T-helper 2 cell treated with Interferon-gamma antibody and Interleukin-4, amounts not matched to agents 5 μg/mL and 100 μg/mL, for 36 hours (primary cell): Measurements from ENCODE around the gene NTRK2.
A peak's percentile ranks its signal among the peaks of the same experiment; 100 is the strongest.

Experiments used
- DNase-seq: peaks from one replicate; pipeline ENCODE4 v3.0.0; 2021; ENCODE audit warnings: low spot score
- H3K27ac Mint-ChIP-seq: one replicate; pipeline ENCODE4 v1.8.0; 2021; ENCODE audit warnings: mild to moderate bottlenecking, mixed read lengths
- H3K27me3 Mint-ChIP-seq: one replicate; pipeline ENCODE4 v1.8.0; 2021; ENCODE audit warnings: low read depth, mixed read lengths
- H3K36me3 Mint-ChIP-seq: one replicate; pipeline ENCODE4 v1.8.0; 2021; ENCODE audit warnings: low read depth, mixed read lengths
- H3K4me1 Mint-ChIP-seq: one replicate; pipeline ENCODE4 v1.8.0; 2021; ENCODE audit warnings: low read depth, mixed read lengths
- H3K4me3 Mint-ChIP-seq: one replicate; pipeline ENCODE4 v1.8.0; 2022; ENCODE audit warnings: mild to moderate bottlenecking, moderate library complexity, mixed read lengths
- H3K9me3 Mint-ChIP-seq: one replicate; pipeline ENCODE4 v1.8.0; 2021; ENCODE audit warnings: mixed read lengths

The NTRK2 gene

DNA sequence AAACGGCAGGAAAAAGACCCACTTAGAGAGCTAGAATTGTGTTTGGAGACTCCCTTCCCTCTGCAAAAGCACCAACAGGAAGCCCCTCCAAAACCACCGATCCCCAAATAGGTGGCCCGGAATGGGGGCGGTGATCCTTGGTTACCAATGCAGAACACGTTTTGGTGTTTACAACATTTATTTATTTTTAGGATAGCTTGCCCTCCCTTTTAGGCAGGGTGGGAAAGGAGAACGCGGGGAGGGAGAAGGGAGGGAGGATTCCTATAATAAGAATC, 579 bp upstream of the NTRK2 start:
- H3K4me3 Mint-ChIP-seq: peak overlapping the region; percentile 35
- no peaks in the 10 kb centered on the region for H3K9me3 Mint-ChIP-seq
- peaks cover 64% of the 10 kb centered on the region for H3K27me3 Mint-ChIP-seq
- no peak for DNase-seq
- no peaks in the 10 kb centered on the region for H3K36me3 Mint-ChIP-seq
- H3K27ac Mint-ChIP-seq: no peak overlapping the region
- no peaks in the 10 kb centered on the region for H3K4me1 Mint-ChIP-seq

DNA sequence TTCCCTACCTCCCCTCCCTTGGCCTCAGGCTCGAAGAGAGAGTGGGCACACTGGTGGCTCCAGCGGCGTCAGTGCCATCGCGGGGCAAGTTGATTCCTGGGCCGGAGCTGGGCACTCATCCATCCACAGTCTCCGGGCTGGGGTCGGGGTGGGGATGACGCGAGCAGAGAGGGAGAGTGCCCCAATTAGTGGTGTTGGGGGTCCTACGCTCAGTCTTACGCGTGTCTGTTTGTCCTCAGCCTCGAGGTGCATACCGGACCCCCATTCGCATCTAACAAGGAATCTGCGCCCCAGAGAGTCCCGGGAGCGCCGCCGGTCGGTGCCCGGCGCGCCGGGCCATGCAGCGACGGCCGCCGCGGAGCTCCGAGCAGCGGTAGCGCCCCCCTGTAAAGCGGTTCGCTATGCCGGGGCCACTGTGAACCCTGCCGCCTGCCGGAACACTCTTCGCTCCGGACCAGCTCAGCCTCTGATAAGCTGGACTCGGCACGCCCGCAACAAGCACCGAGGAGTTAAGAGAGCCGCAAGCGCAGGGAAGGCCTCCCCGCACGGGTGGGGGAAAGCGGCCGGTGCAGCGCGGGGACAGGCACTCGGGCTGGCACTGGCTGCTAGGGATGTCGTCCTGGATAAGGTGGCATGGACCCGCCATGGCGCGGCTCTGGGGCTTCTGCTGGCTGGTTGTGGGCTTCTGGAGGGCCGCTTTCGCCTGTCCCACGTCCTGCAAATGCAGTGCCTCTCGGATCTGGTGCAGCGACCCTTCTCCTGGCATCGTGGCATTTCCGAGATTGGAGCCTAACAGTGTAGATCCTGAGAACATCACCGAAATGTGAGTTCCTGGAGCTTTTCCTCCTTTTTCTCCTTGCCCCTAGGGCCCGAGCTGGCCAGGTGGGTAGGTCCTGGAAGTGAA, 861 bp downstream of the NTRK2 start:
- Mint-ChIP-seq H3K4me3 (no peak overlapping the region), H3K4me1 (no peaks in the 10 kb centered on the region), H3K36me3 (no peaks in the 10 kb centered on the region), H3K27me3 (peaks cover 66% of the 10 kb centered on the region), H3K27ac (no peak overlapping the region), H3K9me3 (no peaks in the 10 kb centered on the region)
- DNase-seq: no peak

DNA sequence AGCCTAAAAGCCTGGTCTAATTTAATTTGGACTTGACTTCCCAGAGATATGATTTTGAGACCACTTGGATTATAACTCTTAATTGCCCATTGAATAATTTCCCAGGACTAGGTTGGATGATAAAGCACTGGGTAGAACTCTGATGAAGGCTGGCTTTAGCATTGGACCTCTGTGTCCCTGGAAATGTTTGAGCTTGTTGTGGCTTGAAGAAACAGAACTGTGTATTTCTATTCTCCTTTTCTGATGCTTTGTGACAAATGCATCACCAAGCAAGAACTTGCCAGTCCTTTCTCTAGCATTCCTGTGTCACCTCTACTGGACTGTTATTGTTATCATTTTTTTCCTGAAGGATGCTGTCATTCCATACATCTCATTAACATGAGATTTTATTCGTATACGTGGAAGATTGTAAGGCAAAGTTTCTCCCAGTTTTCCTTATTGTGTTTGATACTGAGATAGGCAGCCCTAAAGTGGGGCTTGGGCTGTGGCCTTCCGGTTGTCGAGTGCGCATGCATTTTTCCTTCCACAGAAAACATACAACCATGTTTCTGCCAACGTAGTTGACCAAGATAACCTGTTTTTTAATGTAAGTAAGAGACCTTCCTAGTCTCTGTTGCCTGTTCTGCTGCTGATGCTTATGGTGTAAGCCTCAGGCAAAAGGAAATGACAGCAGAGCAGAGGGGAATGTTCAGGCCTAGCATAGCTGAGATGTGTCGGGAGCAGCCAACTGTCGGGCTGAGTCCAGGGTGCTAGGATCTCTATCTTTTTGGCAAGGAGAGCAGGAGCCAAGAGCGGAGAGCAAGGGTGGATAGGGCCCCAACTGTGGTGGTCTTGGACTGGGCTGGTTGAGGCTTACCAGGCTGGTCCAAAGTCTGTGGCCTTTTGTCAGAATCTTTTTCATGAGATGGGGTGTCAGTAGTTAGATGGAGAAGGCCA, 2.3 kb downstream of the NTRK2 start:
- Mint-ChIP-seq H3K4me3 (no peak overlapping the region), H3K27me3 (peaks cover 60% of the 10 kb centered on the region)
- no peak for DNase-seq

DNA sequence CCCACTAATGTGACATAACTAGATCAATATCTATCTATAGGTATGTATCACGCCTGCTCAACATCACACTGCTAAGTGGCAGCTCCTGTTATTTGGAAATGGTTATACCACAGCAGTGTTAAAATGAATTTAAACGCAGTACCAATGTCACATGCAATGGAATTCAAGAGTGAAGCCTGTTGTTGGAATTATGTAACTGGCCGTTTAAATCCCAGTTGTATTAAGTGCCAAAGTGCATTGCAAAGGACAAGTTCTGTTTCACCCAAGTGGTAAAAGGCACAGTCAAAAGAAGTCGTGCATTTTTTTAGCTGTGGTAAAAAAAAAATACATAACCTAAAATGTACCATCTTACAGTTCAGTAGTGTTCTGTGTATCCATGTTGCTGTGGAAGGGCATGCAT, 4.3 kb downstream of the NTRK2 start:
- DNase-seq: no peak
- H3K4me3 Mint-ChIP-seq: no peak overlapping the region
- H3K9me3 Mint-ChIP-seq: no peaks in the 10 kb centered on the region
- peaks cover 45% of the 10 kb centered on the region for H3K27me3 Mint-ChIP-seq
- no peak overlapping the region for H3K27ac Mint-ChIP-seq
- H3K36me3 Mint-ChIP-seq: no peaks in the 10 kb centered on the region
- no peaks in the 10 kb centered on the region for H3K4me1 Mint-ChIP-seq

More for the DNA sequence above, 2.3 kb downstream of the NTRK2 start:
- Mint-ChIP-seq H3K27ac (no peak overlapping the region), H3K9me3 (no peaks in the 10 kb centered on the region), H3K36me3 (no peaks in the 10 kb centered on the region), H3K4me1 (no peaks in the 10 kb centered on the region)

DNA sequence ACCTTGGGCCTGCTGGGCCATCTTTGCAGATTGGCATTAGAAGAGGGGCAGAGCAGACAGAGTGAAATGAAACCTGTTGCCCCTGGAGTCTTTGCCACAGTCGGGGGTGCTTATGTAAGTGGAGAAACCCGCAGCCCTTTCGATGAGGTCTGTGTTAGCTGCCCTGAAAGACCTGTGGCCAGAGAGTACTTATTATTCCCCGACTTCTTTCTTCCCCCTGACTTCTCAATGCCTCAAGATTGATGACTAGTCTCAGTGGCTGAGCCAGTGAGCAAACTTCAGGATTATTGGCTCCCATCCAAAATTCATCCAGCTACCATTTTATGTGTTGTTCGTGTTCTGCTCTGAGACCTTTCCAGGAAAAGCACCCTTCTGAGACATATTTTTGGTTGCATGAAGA, 7.6 kb downstream of the NTRK2 start:
- Mint-ChIP-seq H3K36me3 (no peaks in the 10 kb centered on the region), H3K27me3 (peaks cover 18% of the 10 kb centered on the region), H3K4me1 (no peaks in the 10 kb centered on the region), H3K4me3 (no peak overlapping the region), H3K27ac (no peak overlapping the region), H3K9me3 (no peaks in the 10 kb centered on the region)
- no peak for DNase-seq

DNA sequence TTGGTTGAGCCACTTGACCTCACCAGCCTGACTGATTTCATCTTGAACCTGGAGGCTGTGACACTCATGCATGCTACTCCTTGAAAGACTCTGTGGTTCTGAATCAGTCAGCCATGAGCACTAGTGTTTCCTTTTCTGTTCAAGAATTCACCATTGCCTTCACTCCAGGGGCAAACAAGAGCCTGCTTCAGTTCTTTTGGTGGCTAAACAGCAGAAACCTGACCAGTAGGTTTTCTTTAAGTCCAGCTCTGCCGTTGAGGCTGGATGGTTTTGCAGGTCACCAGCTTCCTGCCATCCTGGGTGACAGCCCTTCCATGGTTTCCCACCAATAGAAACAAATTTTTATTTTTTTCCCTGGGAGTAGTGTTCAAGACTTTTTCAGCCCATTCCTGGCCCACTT, 10.0 kb downstream of the NTRK2 start:
- peaks cover 7% of the 10 kb centered on the region for H3K27me3 Mint-ChIP-seq
- no peaks in the 10 kb centered on the region for H3K9me3 Mint-ChIP-seq
- no peaks in the 10 kb centered on the region for H3K36me3 Mint-ChIP-seq
- H3K4me3 Mint-ChIP-seq: no peak overlapping the region
- no peak for DNase-seq
- H3K27ac Mint-ChIP-seq: no peak overlapping the region
- H3K4me1 Mint-ChIP-seq: no peaks in the 10 kb centered on the region

DNA sequence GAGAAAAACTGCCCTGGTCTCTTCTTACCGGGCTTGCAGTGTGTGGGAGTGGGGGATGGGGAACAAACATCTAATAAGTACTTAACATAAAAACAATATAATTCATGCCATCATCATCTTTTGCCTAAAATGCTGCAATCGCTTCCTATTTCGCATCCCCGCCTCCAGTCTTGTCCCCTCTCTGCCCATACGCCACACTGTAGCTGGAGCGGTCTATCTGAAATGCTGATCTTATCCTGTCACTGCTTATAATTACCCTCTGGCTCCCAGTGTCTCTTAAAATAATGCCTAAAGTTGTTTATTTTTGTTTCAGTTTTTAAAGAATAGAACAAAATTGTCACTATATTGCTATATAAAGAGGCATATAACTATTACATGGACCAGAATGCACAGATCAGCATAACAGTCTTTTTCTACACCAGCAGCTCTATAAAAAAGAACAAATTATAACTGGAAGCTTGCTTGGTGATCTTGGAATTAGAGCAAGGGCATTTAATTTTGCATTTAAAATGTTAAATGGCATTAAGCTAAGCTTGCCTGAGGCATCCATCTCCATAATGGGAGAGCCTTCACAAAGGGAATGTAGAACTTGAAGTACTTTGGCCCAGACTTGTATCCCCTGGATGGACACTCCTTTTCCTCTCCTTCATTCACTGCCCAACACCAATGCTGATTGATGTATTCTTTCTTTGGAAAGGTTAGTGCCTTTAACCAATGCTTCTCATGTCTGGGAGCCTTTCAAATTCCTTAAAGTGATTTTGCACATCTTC, 12.2 kb downstream of the NTRK2 start:
- H3K4me1 Mint-ChIP-seq: no peaks in the 10 kb centered on the region
- no peaks in the 10 kb centered on the region for H3K9me3 Mint-ChIP-seq
- H3K27ac Mint-ChIP-seq: no peak overlapping the region
- no peak for DNase-seq
- H3K27me3 Mint-ChIP-seq: no peaks in the 10 kb centered on the region
- H3K4me3 Mint-ChIP-seq: no peak overlapping the region
- no peaks in the 10 kb centered on the region for H3K36me3 Mint-ChIP-seq

DNA sequence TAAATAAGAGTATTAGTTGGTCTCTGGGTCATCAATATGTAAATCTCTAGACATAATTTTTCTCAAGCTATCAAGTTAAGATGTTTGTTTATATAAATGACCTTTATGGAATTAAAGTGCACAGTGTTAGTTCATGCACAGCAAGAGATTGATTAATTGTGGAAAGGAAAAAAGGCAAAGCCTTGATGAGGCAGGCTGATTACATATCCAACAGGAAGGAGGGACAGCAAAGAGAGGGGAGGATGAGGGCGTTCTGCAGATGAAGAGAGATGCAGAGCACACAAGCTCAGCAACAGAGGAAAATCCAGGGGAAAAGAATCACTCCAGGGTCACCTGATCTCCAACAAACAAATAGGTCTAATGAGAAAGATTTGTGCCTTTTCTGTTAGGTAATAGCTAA, 16.5 kb downstream of the NTRK2 start:
- Mint-ChIP-seq H3K4me1 (no peaks in the 10 kb centered on the region), H3K9me3 (no peaks in the 10 kb centered on the region), H3K4me3 (no peak overlapping the region), H3K27ac (no peak overlapping the region), H3K27me3 (no peaks in the 10 kb centered on the region), H3K36me3 (no peaks in the 10 kb centered on the region)
- DNase-seq: no peak

DNA sequence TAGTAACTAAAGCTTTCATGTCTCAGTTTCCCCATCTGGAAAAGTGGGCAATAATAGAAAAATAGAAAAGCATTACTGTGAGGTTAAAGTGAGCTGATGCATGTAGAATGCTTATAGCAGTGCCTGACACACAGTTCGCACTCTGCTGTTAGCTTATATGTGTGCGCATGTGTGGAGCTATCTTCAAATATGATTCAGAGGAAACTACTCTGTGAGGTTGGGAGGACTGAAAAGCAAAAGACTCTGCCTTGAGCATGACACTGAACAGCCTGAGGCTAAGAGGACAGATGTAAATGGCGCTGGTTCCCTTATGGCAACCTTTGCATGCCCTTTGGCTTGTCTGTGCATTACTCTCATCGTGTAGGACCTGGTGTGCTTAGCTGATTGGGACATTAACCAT, 19.4 kb downstream of the NTRK2 start:
- no peak for DNase-seq
- Mint-ChIP-seq H3K4me1 (no peaks in the 10 kb centered on the region), H3K27me3 (no peaks in the 10 kb centered on the region), H3K36me3 (no peaks in the 10 kb centered on the region), H3K27ac (no peak overlapping the region), H3K9me3 (no peaks in the 10 kb centered on the region), H3K4me3 (no peak overlapping the region)

DNA sequence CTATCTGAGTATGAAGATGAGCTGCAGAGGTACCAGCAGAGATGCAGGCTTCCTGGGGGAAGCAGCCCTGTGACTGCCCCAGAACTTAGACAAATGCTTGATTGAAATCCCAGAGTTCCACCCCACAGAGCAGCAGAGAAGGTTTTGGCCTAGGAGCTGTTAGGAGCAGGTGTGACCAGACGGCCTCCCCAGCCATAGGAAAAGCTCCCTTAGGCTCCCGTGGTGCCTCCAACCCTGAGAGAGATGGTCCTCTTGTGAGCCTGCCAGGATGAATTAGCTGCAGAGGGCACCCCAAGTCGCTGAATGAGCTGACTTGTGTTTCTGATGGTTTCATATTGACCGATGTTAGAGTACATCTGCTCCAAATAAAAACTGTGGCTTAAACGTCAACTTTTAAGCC, 22.1 kb downstream of the NTRK2 start:
- H3K36me3 Mint-ChIP-seq: no peaks in the 10 kb centered on the region
- no peak for DNase-seq
- no peaks in the 10 kb centered on the region for H3K9me3 Mint-ChIP-seq
- no peak overlapping the region for H3K4me3 Mint-ChIP-seq
- H3K27ac Mint-ChIP-seq: no peak overlapping the region
- no peaks in the 10 kb centered on the region for H3K27me3 Mint-ChIP-seq
- H3K4me1 Mint-ChIP-seq: peaks cover 2% of the 10 kb centered on the region

DNA sequence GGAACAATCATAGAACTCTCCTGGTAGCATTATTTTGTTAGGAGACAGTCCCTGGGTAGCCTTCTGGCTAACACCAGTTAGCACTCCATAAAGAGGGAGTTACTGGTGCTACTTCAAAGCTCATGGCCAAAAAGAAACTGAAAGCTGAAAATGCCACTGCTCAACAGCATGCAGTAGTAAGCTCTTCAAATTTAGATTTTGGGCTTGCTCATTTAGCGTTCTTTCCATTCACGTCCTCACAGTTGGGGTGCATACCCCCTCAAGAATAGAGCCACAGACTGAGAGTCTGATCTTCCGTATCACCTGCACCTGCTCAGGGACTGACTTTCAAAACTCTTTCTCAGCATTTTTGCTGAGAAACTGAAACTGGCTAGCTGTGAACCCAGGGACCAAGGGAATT, 24.7 kb downstream of the NTRK2 start:
- Mint-ChIP-seq H3K36me3 (no peaks in the 10 kb centered on the region), H3K4me1 (peaks cover 2% of the 10 kb centered on the region), H3K27me3 (no peaks in the 10 kb centered on the region), H3K4me3 (peak overlapping the region; percentile 38), H3K9me3 (no peaks in the 10 kb centered on the region), H3K27ac (no peak overlapping the region)
- DNase-seq: no peak

DNA sequence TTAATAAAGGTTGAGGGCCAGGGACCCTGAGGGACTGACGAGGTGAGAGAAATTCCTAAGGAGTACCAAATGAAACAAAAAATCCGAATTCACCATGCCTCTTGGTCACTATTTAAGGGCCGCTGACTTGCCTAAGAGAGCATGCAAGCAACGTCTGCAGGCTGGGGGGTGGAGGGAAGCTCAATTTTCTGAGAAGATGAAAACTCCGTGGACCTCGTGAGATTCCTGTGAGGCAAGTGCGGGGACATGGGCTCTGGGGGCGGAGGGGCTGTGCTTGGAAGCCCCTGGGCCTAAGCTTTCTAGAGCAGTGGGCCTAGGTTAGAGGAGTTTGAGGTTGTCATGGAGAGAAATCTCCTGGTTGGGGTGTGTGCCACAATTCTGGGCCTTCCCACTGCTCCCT, 27.5 kb downstream of the NTRK2 start:
- Mint-ChIP-seq H3K27me3 (peaks cover 6% of the 10 kb centered on the region), H3K4me1 (peaks cover 2% of the 10 kb centered on the region), H3K27ac (no peak overlapping the region), H3K36me3 (no peaks in the 10 kb centered on the region), H3K9me3 (no peaks in the 10 kb centered on the region), H3K4me3 (no peak overlapping the region)
- no peak for DNase-seq

DNA sequence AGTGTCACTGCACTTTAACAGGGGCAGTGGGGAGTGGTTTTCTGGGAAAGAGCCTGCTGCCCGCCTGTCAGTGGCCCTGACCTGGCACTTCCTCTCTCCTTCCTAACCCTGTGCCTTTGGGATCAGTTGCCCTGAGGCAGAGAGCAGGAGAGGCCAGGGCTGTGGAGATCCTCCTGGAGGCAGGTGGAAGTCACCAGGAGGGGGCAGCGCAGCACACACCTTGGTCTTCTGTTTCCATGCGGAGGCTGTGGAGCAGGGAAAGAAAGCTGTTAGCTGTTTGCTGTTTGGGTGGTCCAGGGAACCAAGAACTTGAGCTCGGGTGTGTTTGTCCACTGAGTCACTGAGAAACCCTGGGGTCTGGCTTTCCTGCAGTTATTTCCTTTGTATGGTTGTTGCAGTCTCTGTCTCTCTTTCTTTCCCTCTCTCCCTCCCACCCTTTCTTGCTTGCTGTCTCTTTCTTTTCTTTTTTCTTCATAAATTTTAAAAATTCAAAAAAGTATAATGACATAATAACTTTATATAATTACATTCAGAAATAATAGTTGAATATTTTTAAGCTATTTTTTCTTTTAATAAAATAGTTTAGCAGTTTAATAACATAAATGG, 28.1 kb downstream of the NTRK2 start:
- Mint-ChIP-seq H3K4me3 (no peak overlapping the region), H3K27ac (no peak overlapping the region), H3K9me3 (no peaks in the 10 kb centered on the region), H3K36me3 (no peaks in the 10 kb centered on the region), H3K27me3 (peaks cover 6% of the 10 kb centered on the region), H3K4me1 (peaks cover 2% of the 10 kb centered on the region)
- DNase-seq: peak; percentile 19
